ENCODE results near the gene PDZD4. TPM values are rescaled to one million over a fixed set of nuclear protein-coding genes. Genes with fewer than 3 reads are reported as not detected.

The PDZD4 gene
- polyA plus RNA-seq, 1 donor (not counting 4 experiments of a cell fraction or from before 2014, with no cell fraction given): 0.05 TPM

GRCh38 chrX:153869473-153870287, 39.3 kb upstream of the PDZD4 start:
- no peaks in the 10 kb centered on the region for H3K9me1 ChIP-seq (ENCODE audit: control insufficient read depth, extremely low read depth, insufficient read depth, low read length)
- H3K4me2 ChIP-seq (ENCODE audit: control insufficient read depth, extremely low read depth, insufficient read depth, low read depth, low read length): no peak overlapping the region
- no peaks in the 10 kb centered on the region for H3K79me2 ChIP-seq (ENCODE audit: control insufficient read depth, insufficient read depth, low read length)
- H3K4me3 ChIP-seq (ENCODE audit: control insufficient read depth in 2 of 3, extremely low read depth in 1 of 3, insufficient read depth in 2 of 3, low read depth in 1 of 3, low read length in 3 of 3): no peak overlapping the region
- H3K9me3 ChIP-seq (ENCODE audit: control insufficient read depth, low read depth, low read length): no peaks in the 10 kb centered on the region
- DNase-seq (ENCODE audit: low read depth, low spot score) (no peak), FAIRE-seq (no peak)
- no peak for TF ChIP-seq CTCF (optimal IDR thresholded peaks at IDR 0.05 in 1 of 3, IDR thresholded peaks at IDR 0.05 in 1 of 3, conservative IDR thresholded peaks at IDR 0.05 in 1 of 3; ENCODE audit: extremely low read depth in 1 of 3, insufficient read depth in 2 of 3, low read length in 3 of 3)
- no peak for TF ChIP-seq EZH2 (IDR thresholded peaks at IDR 0.05; ENCODE audit: low read length)
- dilution Hi-C loops (cut with MboI; ENCODE audit: extremely low pct_ligation_motif_present, low sequenced_read_pairs): no loop called here
- no peaks in the 10 kb centered on the region for H4K20me1 ChIP-seq (ENCODE audit: control insufficient read depth, extremely low read depth, insufficient read depth, low read length)
- H3K4me1 ChIP-seq (ENCODE audit: control insufficient read depth, extremely low read depth, insufficient read depth, low read length): no peaks in the 10 kb centered on the region
- no peak overlapping the region for H2AFZ ChIP-seq (ENCODE audit: control insufficient read depth, low read length)
- no peak overlapping the region for H3K27ac ChIP-seq (ENCODE audit: control insufficient read depth, insufficient read depth, low read length)
- H3K36me3 ChIP-seq (ENCODE audit: control insufficient read depth in 2 of 2, extremely low read depth in 1 of 2, insufficient read depth in 2 of 2, low read length in 2 of 2): peaks cover 0 to 9% of the 10 kb centered on the region in 2 experiments
- H3K27me3 ChIP-seq (ENCODE audit: control insufficient read depth, extremely low read depth, insufficient read depth, low read length): no peaks in the 10 kb centered on the region
- H3K9ac ChIP-seq (ENCODE audit: control insufficient read depth, extremely low read depth, insufficient read depth, low read length): no peak overlapping the region

GRCh38 chrX:153868576-153869472, 38.5 kb upstream of the PDZD4 start:
- no peak overlapping the region for H3K27ac ChIP-seq (ENCODE audit: control insufficient read depth, insufficient read depth, low read length)
- H2AFZ ChIP-seq (ENCODE audit: control insufficient read depth, low read length): no peak overlapping the region
- H3K9me1 ChIP-seq (ENCODE audit: control insufficient read depth, extremely low read depth, insufficient read depth, low read length): no peaks in the 10 kb centered on the region
- H3K9ac ChIP-seq (ENCODE audit: control insufficient read depth, extremely low read depth, insufficient read depth, low read length): no peak overlapping the region
- H3K9me3 ChIP-seq (ENCODE audit: control insufficient read depth, low read depth, low read length): no peaks in the 10 kb centered on the region
- H4K20me1 ChIP-seq (ENCODE audit: control insufficient read depth, extremely low read depth, insufficient read depth, low read length): no peaks in the 10 kb centered on the region
- H3K4me3 ChIP-seq (ENCODE audit: control insufficient read depth in 2 of 3, extremely low read depth in 1 of 3, insufficient read depth in 2 of 3, low read depth in 1 of 3, low read length in 3 of 3): no peak overlapping the region
- H3K4me2 ChIP-seq (ENCODE audit: control insufficient read depth, extremely low read depth, insufficient read depth, low read depth, low read length): no peak overlapping the region
- TF ChIP-seq CTCF (optimal IDR thresholded peaks at IDR 0.05 in 1 of 3, IDR thresholded peaks at IDR 0.05 in 1 of 3, conservative IDR thresholded peaks at IDR 0.05 in 1 of 3; ENCODE audit: extremely low read depth in 1 of 3, insufficient read depth in 2 of 3, low read length in 3 of 3) (no peak), EZH2 (IDR thresholded peaks at IDR 0.05; ENCODE audit: low read length) (no peak)
- H3K4me1 ChIP-seq (ENCODE audit: control insufficient read depth, extremely low read depth, insufficient read depth, low read length): no peaks in the 10 kb centered on the region
- no peak for FAIRE-seq
- dilution Hi-C loops (cut with MboI; ENCODE audit: extremely low pct_ligation_motif_present, low sequenced_read_pairs): no loop called here
- H3K36me3 ChIP-seq (ENCODE audit: control insufficient read depth in 2 of 2, extremely low read depth in 1 of 2, insufficient read depth in 2 of 2, low read length in 2 of 2): peaks cover 0 to 8% of the 10 kb centered on the region in 2 experiments
- no peaks in the 10 kb centered on the region for H3K27me3 ChIP-seq (ENCODE audit: control insufficient read depth, extremely low read depth, insufficient read depth, low read length)
- DNase-seq (ENCODE audit: low read depth, low spot score): no peak
- no peaks in the 10 kb centered on the region for H3K79me2 ChIP-seq (ENCODE audit: control insufficient read depth, insufficient read depth, low read length)

All from keratinocyte (primary cell).